Activated gamma-delta T cell (primary cell): Measurements from ENCODE around the gene CFL2.
A peak's percentile ranks its signal among the peaks of the same experiment; 100 is the strongest.
"Not testable (repeated sequence)": the region's sequence is repeated elsewhere in the genome, so short reads cannot be mapped to it uniquely, and the experiment has no call there.

Experiments used
- DNase-seq: peaks from one replicate; lab custom pipeline; 2025; lab: John Stamatoyannopoulos, UW
- total RNA-seq, 2 donors: gene quantifications; one replicate each; lab custom pipeline; 2026; lab: John Stamatoyannopoulos, UW

CFL2 gene
- total RNA-seq: 17.2 to 23.1 reads per million in 2 donors

DNA sequence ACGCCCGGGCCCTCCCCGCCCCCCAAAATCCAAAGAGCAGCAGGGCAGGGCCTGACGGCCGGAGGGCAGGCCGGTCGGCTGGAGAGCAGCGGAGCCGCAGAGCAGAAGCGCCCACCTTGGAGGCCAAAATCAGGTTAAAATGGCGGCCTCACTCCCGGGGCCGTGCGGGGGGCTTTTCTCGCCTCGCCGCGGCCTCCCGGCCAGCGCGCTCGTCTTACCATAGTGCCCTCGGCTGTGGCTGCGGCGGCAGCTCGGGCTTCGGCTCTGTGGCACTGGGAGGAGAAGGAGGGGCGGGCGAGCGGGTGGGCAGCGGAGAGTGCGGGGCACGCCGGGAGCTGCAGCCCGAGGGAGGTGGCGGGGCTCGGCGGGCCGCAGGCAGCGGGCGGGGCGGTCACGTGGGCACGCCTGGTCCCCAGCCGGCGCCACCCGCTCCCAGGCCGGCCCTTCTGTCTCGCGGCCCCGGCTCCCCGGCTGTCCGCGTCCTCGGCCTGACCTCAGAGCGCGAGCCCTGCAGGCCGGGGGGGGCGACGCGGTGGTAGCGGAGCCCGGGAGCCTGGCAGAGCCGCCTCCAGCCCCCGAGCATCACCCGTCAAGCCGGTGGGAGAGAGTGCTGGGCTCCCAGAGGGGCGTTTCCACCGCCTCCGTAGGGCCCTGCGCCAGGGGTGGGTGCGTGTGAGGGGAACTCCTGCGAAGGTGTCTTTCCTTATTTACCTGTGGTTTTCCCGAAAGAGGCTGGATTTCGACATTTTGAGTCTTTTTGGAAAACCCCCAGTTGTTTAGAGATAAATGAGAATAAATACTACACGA is at the start of gene CFL2:
Gene CFL2 (minus strand): TSS at position 274 of the 807 bp plus-strand sequence. CDS start 53 bp downstream, at position 221.
- DNase-seq: peak; percentile 76

DNA sequence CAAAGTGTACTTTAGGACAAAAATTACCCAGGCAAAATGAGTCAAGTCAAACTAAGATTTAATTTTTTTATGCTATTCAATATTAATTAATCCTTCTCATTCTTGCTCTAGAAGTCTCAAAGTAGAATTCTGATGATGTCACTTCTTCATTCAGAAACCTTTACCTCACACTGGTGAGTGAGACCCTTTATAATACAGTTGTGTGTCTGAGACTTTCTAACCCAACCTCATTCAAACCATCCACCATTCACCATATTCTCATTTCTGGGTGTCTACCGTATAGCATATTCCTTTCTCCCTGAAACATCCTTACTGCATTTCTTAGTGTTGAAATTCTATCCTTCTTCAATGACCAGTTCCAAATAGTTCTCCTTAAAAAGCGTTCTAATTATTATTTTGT is 40.8 kb upstream of the CFL2 start:
- no peak for DNase-seq

DNA sequence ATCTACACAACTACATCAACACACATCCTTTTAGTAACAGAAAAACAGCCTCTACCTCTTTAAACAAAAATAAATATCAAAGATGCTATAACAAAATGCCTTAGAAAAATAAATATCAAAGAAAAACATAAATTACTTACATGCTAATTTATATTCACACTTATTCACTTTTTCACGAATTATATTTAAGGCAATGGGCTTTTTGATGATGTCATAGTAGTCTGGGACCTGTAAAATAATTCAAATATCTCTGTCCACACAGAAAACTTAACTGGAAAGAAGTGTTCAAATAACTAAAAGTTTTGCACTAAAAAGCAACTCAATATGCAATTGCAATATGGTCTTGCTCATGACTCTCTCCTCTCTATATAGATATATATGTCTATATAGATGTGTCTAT is 40.3 kb upstream of the CFL2 start:
- DNase-seq: no peak

DNA sequence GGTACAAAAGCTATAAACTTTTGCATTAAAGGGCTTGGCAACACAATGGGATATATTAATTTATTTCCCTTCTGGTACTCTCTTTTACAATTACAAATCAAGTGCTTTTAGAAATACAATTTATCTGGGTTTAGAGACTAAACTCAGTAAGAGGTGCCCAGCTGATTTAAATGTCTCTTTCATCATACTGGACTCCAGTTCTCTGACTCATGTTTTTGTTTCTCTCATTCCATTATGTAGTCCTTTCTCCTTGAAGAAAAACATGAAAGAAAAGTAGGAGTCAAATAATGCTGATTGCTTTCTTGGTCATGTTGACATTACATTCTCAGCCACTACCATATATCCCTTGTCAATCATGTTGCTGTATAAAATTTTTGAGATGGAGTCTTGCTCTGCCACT is 36.3 kb upstream of the CFL2 start:
- no peak for DNase-seq

DNA sequence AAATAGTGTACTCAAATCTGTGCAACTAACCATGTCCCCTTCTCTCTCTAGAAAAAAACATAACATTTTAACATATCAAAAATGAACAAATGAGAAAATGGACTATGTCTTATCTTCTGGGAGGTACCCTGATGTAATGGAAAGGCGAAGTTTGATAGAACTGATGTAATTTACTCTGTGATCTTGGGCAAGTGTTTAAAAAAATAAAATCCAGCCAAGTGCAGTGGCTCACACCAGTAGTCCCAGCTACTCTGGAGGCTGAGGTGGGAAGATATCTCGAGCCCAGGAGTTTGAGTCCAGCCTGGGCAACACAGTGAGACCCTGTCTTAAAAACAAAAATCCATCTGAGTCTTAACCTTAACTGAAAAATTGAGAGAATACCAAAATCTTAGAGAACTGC is 35.8 kb upstream of the CFL2 start:
- no peak for DNase-seq

DNA sequence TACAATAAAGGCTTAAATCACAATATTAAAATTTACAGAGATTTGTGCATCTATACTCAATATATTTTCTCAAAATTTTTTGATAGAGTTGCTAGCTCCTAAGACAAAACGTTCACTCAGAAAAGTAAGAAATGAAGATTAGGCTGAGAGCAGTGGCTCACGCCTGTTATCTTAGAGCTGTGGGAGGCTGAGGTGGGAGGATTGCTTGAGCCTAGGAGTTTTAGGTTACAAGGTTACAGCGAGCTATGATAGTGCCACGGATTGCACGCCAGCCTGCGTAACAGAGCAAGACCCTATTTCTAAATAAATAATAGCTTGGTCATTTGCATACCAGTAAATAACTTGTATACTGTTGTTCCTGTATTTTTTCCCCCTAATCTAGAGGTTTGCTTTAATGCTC is 35.0 kb upstream of the CFL2 start:
- DNase-seq: no peak

DNA sequence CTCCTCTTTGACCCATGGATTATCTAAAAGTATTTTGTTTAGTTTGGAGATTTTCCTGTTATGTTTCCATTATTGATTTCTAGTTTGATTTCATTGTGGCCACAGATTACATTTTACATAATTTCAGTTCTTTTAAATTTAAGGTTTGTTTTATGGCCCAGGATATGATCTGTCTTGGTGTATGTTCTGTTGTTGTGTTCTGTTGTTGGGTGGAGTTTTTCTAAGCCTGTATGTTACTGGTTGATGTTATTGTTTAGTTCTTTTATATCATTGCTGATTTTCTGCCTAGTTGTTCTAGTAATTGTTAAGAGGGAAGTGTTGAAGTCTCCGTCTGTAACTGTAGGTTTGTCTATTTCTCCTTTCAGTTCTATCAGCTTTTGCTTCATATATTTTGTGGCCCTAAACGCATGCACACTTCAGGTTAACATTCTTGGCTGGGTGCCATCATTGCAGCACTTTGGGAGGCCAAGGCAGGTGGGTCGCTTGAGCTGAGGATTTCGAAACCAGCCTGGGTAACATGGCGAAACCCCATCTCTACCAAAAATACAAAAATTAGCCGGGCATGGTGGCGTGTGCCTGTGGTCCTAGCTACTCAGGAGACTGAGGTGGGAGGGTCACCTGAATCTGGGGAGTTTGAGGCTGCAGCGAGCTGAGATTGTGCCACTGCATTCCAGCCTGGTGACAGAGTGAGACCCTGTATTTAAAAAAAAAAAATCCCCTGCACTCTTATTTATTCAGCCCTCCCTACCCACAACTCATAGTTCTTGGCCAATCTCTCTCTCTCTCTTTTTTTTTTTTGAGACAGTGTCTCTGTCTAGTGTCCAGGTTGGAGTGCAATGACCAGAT is 28.1 kb upstream of the CFL2 start:
- DNase-seq: no peak

DNA sequence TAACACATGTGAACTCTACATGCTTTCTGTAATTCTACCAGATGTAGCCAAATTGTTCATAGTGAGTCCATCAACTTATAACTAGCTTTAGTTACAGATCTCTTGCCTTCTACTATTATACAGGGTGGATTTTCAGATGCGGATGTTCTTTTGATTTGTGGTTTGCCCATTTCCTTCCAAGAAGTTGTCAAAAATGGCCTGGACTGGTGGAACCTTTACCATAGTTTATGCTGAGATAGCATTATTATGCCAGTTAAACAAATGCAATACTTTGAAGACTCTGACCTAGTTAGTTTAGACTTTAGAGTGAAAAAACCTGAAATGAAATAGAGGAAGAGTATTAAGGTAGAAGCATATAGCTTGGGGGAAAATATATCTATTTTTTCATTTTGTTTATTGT is 27.4 kb upstream of the CFL2 start:
- no peak for DNase-seq

DNA sequence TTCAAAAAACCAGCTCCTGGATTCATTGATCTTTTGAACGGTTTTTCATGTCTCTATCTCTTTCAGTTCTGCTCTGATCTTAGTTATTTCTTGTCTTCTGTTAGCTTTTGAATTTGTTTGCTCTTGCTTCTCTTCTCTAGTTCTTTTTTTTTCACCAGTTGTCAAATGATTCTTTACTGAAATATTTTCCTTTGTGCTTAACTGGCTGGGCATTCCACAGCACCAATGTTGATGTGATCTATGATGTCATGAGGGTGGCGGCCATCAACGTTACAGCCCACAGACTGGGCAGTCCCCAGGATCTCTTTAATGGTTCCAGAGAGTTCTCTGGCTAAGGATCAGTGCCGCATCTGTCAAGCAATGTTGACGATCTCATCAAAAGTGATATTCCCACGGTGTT is 25.7 kb upstream of the CFL2 start:
- not testable (repeated sequence) for DNase-seq

DNA sequence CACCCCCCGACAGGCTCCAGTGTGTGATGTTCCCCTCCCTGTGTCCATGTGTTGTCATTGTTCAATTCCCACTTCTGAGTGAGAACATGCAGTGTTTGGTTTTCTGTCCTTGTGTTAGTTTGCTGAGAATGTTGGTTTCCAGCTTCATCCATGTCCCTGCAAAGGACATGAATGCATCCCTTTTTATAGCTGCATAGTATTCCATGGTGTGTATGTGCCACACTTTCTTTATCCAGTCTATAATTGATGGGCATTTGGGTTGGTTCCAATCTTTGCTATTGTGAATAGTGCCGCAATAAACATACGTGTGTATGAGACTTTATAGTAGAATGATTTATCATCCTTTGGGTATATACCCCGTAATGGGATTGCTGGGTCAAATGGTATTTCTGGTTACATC is 22.7 kb upstream of the CFL2 start:
- DNase-seq: not testable (repeated sequence)

DNA sequence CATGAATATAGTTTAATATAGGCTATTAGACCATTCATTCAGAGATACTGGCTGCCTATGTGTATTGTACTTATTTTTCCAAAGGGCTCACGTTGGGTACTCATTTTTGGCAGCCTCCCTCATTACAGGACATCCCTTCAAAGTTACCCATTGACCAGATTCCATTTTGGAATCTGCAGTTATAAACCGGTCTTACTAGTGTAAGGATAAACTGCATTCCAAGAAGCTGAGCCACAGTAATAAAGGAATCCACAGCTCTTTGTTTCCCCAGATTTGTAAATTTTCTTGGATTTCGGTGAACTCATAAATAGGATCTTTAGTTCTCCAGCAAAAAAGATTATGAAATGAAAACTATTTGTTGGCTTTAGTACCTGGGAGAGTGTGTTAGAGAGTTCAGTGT is 18.9 kb upstream of the CFL2 start:
- no peak for DNase-seq

DNA sequence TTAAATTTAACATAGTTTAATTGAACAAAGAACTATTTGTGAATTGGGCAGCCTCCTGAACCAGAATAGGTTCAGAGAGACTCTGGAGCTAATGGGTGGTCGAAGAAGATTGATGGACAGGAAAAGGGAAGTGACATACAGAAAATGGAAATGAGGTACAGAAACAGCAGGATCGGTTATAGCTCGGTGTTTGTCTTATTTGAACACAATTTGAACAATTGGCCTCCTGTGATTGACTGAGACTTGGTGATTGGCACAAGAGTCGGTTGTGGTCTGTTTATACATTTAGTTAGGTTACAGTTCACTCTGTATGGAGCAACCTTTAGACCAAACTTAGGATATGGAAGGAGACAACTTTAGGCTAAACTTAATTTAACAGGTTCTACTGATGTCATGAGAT is 18.4 kb upstream of the CFL2 start:
- DNase-seq: no peak

DNA sequence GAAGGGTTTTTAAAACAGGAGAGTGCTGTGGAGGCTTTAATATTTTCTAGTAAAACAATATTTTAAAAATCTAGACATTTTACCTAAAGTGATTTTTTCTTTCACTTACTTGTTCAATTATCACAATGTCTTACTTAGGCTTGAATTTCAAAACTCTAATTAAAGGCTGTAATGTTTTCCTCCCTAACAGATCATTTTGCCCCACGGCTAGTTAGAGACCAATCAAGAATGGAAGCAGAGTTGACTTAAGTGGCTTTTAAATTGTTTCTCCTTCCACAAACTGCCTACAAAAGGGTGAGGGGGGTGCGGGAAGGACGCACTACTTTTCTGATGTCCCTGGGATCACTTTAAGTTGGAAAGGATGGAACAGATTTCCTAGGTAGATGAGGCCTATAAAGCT is 9.5 kb upstream of the CFL2 start:
- DNase-seq: no peak

DNA sequence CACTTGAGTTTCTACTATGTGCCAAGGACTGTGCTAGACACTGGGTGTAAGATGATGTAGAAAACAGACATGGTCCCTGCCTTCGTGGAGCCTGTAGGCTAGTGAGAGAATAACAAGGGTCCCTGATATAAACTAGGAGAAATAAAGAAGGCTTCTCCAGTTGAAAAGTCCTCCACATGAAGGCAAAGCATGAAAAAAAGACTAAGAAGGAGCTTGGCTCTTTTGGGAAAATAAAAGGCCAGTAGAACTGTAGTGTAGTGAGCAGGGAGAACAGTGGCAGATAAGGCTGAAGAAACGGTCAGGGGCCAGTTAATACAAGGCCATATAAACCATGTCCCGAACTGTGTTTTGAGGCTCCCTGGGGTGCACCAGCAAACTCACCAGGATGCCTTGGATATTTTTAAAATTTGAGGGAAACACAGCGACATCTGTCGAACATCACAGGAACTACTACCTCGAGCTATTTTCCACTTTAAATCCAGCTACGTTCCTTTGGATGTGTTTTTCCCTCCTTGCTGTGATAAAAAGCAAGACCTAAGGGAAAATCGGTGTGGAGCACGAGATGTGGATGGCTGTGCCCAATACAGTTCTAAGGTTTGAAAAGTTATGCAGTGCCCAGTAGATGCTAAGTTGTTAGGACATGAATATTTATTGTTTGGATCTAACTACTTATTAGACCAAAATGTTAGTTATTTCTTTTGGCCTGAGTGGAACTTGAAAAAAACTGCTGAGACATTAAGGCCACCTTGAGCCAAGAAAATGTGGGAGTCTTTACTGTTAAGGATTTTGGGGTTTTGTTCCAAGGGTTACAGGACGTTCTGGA is 8.5 kb upstream of the CFL2 start:
- no peak for DNase-seq

DNA sequence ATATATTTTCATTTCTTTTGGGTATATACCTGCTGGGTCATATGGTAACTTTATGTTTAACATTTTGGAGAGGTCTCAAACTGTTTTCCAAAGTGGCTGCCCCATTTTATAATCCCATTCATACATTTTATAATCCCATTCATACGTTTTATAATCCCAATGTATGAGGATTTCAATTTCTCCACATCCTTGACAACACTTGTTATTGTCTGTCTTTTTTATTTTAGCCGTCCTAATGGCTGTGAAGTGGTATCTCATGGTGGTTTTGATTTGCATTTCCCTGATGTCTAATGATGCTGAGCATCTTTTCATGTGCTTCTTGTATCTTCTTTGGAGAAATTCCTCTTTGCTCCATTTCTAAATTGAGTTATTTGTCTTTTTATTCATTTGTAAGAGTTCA is 6.7 kb upstream of the CFL2 start:
- DNase-seq: no peak

DNA sequence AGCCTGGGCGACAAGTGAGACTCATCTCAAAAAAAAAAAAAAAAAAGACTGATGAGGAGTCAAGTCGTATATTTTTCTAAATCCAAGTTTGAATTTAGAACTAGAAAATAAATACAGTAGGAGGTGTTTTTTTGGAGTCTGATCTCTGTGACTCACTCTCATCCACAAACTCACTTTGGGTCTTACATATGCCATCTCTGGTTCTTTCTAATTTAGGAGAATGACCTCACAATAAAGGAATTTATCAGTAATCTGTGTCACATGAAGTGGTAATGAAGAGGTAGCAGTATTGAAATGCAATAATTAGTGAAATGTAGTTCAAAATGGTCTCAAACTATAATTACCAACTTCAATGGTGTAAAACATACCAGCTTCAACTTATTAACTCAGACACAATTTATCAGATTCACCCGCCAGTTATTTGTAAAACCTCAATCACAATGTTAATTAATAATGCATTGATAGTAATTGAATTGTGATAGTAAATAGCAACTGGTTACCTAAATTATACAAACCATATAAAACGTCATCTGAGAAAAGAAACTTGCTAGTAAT is 4.4 kb upstream of the CFL2 start:
- DNase-seq: no peak

DNA sequence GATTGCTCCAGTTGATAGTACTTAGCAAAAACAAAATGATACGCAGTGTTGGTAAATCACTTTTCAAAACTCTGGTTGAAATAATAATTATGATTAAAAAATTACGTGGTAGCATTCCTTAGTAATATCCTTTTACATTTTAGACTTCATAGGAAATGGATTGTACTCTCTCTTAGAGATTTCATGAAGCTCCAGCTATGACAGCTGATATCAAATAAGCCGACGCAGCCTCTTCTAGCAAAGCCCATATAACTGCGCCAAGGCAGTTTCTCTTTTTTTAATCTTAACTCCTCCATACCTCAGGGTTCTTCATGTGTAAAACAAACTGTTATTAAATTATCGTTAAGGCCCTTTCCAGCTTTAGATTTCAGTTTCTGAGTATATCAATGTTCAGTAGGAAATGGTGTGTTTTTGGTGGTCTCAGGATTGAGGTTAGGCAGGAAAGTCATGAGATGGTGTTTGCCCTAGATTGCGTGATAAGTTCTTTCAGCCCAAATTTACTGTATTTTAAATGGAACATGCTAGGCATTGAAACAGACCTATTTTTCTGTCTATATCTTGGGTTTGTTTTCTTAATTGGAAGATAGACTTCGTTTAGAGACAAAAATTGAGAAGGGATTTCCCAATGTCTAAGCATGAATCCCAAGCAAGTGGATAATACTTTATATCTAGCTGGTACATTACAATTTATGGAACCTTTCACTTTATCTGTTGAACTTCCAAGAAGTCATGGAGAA is 902 bp upstream of the CFL2 start:
- DNase-seq: no peak

DNA sequence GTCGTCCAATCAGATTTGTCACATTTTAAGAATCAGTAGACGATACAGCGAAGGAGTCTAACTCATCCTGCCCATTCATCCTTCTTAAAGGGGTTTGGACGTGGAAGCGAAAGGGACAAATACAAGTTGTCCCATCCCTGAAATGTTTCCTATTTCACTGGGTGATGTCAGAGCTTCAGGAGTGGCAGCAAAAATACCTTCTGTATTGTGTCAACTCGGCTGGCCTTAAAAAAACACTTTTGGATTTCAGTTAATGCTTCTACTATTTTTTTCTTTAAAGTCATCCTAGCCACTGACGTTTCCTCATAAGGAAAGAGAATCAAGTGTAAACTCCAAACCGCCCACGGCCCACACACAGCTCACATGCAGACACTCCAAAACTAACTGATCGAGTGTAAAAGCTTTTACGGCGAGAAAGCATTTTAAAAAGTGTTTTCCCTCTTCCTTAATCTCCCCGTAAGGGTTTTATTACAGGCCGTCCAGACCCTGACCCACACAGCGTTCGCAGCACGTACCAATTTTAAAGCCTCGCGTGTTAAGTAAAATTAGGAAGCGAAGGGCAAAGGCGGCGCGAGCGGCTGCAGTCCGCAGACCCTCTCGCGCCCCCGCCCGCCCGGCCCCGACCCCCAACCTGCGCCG is 593 bp downstream of the CFL2 start:
- DNase-seq: no peak

DNA sequence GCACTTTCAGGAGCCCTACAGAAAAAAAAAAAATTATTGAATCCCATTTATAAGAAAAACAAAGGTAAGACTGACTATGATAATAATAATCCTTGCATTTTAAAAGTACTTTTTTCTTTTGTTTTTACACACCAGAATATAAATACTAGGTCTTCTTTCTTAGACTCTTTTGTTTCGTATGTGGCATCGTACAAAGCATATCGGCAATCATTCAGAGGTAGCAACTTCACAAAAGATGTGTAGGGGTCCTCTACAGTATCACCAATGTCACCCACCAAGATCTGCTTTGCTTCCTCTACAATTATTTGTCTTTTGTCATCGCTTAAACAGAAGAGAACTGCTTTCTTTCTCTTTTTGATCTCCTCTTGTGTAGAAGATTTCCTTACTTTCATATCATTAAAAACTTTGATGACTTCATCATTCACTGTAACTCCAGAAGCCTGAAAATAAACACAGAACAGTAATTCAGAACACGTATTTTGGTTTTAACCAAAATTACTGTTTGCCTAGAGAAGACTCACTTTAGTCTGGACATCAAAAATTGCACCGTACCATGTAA is 1.2 kb downstream of the CFL2 start:
- no peak for DNase-seq
